NCI-H2227 (cell line): Measurements from ENCODE around the gene AVPR2.

Experiments used
- DNase-seq: peaks from one replicate; lab custom pipeline; 2025; ENCODE audit not compliant: unreplicated experiment; lab: John Stamatoyannopoulos, UW

AVPR2 gene

DNA sequence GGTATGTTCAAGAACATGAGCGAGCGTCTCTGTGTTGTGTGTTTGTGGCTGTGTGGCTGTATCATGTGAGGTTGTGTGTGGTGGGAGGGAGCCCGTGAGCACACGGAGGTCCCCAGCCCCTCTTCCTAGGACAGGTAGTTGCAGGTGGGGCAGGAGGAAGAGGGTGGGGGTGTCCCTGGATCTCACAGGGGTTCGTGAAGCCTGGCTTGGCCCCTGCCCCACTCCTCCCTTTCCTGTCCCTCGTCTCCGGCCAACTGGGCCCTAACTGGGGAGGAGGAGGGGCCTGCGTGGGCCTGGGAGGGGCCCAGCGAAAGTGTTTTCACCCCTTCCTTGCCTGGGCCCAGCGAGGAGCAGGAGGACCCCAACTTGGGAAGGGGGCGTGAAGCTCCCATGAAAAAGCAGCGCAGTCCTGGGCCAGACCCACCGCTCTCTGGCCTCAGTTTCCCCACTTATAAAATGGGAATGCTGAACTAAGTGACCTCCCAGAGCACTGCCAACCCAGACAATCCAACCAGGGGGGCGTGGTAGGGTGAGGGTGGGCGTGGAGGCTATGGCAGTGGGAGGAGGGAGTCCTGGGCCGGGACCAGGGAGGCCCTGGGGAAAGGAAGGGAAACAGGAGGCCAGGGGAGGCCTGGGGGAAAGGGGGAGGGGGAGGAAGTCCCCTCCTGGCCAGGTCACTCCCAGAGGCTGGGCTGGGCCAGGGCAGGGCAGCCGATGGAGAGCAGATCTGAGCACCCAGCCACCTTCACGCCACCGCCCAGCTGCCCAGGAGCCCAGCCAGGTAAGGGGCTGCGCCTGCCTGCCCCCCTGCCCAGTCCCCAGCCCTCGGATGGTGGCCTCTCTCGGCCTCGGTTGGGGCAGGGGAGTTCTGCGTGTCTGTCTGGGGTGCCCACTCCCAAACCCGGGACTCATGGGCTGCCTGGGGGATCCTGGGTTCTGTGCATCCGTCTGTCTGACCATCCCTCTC, at the start of gene AVPR2:
Gene AVPR2 (plus strand): TSS at position 683 of the 967 bp plus-strand sequence. CDS start 473 bp downstream, outside the sequence.
- no peak for DNase-seq

GRCh38 chrX:153854702-153855101, 49.8 kb upstream of the AVPR2 start:
- no peak for DNase-seq

DNA sequence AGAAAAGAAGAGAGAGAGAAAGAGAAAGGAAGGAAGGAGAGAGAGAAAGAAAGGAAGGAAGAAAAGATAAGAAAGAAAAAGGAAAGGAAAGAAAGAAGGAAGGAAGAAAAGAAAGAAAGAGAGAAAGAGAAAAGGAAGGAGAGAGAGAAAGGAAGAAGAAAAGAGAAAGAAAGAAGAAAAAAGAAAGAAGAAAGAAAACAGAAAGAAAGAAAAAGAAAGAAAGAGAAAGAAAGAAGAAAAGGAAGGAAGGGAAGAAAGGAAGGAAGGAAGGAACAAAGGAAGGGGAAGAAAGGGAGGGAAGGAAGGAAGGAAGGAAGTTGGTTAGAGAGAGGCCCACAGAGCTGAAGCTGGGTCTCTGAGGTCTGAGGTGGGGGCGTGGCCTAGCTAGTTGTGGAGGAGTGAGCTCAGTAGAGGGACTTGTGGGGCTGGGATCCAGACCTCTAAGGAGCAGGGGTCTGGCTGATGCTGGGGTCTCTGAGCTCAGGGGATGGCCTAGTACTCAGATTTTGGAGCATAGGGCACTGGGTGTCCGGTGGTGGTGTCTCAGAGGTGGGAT, 47.0 kb upstream of the AVPR2 start:
- DNase-seq = no peak

GRCh38 chrX:153861151-153861550, 43.3 kb upstream of the AVPR2 start:
- no peak for DNase-seq

- no peak for DNase-seq
These were observed 42.7 kb upstream of the AVPR2 start for GRCh38 chrX:153861733-153862310.

GRCh38 chrX:153862369-153863250, 41.9 kb upstream of the AVPR2 start:
- DNase-seq = no peak

DNA sequence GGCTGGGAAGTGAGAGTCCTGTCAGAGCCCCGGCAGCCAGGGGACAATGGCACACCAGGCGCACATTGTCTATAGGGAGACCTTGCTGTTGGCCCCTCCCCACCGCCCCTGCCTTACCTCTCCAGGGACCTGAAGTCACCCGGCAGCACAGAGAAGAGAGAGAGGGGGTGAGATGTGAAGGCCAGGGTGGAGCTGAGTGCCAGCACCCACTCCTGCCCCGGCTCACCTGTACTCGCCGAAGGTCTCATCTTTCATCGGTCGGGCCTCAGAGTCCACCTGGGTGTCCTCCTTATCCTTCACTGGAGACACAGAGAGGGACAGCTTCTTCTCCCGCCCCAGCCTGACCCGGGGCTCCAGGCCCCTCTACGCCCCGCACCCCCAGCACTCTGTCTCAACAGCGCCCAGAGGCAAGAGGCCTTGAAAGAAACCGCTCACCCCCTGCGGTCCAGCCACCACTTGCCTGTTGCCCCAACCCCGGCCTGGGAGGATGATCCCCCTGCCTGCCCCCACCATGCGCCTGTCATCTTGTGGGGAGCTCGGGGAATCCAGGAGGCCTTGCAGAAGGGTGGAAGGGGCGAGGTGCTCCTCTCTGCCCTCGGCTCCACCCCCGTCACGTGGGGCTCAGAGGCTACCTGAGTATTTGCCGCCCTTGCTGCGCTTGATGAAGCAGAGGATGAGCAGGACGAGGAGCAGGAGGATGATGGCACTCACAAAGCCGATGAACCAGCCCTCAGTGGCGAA, 41.1 kb upstream of the AVPR2 start:
- DNase-seq = no peak

- no peak for DNase-seq
These were observed 40.4 kb upstream of the AVPR2 start for GRCh38 chrX:153864101-153864500.

- no peak for DNase-seq
These were observed 39.7 kb upstream of the AVPR2 start for GRCh38 chrX:153864561-153865320.

- DNase-seq = no peak
These were observed 39.2 kb upstream of the AVPR2 start for GRCh38 chrX:153865321-153865580.

DNA sequence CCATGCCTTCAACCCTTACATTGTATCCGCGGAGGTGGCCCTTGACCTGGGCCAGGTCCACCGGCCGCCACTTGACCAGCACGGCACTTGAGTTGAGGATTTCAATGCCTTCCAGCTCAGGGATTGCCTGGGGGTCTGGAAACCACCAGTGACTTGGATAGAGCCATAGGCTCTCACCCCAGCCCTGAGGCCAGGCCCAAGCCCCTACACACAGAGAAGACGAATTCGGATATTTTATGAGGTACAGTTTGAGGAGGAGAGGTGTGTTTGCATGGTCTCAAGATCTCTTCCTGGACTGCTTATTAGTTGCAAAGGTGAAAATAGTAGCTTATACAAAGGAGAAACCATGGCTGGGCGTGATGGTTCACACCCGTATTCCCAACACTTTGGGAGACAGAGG, 38.8 kb upstream of the AVPR2 start:
- no peak for DNase-seq

GRCh38 chrX:153866302-153867019, 38.0 kb upstream of the AVPR2 start:
- no peak for DNase-seq

GRCh38 chrX:153867139-153867538, 37.3 kb upstream of the AVPR2 start:
- DNase-seq = no peak

DNA sequence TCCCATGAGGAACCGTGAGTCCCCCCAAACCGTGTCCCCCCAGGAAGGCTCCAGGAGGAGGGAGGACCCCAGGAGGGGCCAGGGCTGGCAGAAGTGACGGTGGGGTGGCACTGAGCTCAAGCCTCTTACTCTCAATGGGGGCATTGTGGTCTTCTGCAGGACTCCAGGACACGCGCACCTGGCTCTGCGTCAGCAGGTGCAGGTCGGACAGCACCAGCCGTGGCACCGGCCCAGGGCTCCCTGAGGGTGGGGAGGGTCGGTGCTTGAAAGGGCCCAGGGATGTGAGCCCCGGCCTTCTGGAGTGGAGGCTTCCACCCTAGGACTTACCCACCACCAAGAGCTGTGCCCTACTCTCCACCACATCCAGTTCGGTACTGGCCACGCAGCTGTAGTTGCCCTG, 36.8 kb upstream of the AVPR2 start:
- no peak for DNase-seq

- no peak for DNase-seq
These were observed 35.6 kb upstream of the AVPR2 start for GRCh38 chrX:153868576-153869472.

GRCh38 chrX:153869473-153870287, 34.8 kb upstream of the AVPR2 start:
- DNase-seq = no peak

GRCh38 chrX:153870288-153870690, 34.2 kb upstream of the AVPR2 start:
- DNase-seq = no peak
